Panc1 (cell line): ENCODE data around the gene DGKG.

Experiments
- CTCF ChIP-seq: fragments of 450-650 bp; IDR thresholded peaks from 2 replicates; pipeline ENCODE4 v1.5.1; 2017; ENCODE audit warnings: mild to moderate bottlenecking
- POLR2AphosphoS5 ChIP-seq: IDR thresholded peaks from 2 replicates; pipeline ENCODE4 v1.6.1; 2012; ENCODE audit warnings: mild to moderate bottlenecking, low read depth, low read length, moderate library complexity
- TCF7L2 ChIP-seq: IDR thresholded peaks from 2 replicates; pipeline ENCODE4 v1.6.1; 2011; ENCODE audit warnings: mild to moderate bottlenecking, low read depth, low read length, inconsistent platforms

- TF ChIP-seq CTCF (no peak), TCF7L2 (no peak), POLR2AphosphoS5 (no peak)
These were observed 212.6 kb downstream of the DGKG start for GRCh38 chr3:186149319-186149960.
